Measurements from ENCODE around the gene FGFBP1.

GRCh38 chr4:15902746-15903145, 35.8 kb downstream of the FGFBP1 start:
- TF ChIP-seq ZNF624 (tag by site-specific recombination; IDR thresholded peaks at IDR 0.05) (no peak), ZNF239 (tag by site-specific recombination; IDR thresholded peaks at IDR 0.05) (no peak), ZNF341 (tag by site-specific recombination; IDR thresholded peaks at IDR 0.05; ENCODE audit: low read depth) (no peak), ZSCAN30 (tag by site-specific recombination; IDR thresholded peaks at IDR 0.05) (no peak), ZNF473 (tag by site-specific recombination; IDR thresholded peaks at IDR 0.05) (no peak), MYNN (tag by site-specific recombination; IDR thresholded peaks at IDR 0.05; ENCODE audit: borderline replicate concordance) (no peak), ZNF747 (tag by site-specific recombination; IDR thresholded peaks at IDR 0.05) (no peak), ZNF23 (tag by site-specific recombination; IDR thresholded peaks at IDR 0.05; ENCODE audit: borderline replicate concordance) (no peak), ZNF10 (tag by site-specific recombination; IDR thresholded peaks at IDR 0.05) (no peak), CTCF (tag by site-specific recombination; IDR thresholded peaks at IDR 0.05) (no peak), ZNF837 (tag by site-specific recombination; IDR thresholded peaks at IDR 0.05) (no peak), EGR2 (tag by site-specific recombination; IDR thresholded peaks at IDR 0.05; ENCODE audit: low read depth) (no peak)
- TF ChIP-seq, protein P1, sequence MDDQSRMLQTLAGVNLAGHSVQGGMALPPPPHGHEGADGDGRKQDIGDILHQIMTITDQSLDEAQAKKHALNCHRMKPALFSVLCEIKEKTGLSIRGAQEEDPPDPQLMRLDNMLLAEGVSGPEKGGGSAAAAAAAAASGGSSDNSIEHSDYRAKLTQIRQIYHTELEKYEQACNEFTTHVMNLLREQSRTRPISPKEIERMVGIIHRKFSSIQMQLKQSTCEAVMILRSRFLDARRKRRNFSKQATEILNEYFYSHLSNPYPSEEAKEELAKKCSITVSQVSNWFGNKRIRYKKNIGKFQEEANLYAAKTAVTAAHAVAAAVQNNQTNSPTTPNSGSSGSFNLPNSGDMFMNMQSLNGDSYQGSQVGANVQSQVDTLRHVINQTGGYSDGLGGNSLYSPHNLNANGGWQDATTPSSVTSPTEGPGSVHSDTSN (CRISPR knock-in tag; IDR thresholded peaks at IDR 0.05): no peak

Data from HEK293 (cell line).